ENCODE measurements around the gene HNF4A.

GRCh38 chr20:44403194-44404112 is 48.0 kb downstream of the HNF4A start:
- no peak for TF ChIP-seq POLR2A (IDR thresholded peaks at IDR 0.05)
- TF ChIP-seq CTCF (IDR thresholded peaks at IDR 0.05) = no peak
- no peak for TF ChIP-seq POLR2AphosphoS5 (IDR thresholded peaks at IDR 0.05)
